K562 (cell line): ENCODE measurements around the gene STIL. TPM values are rescaled to one million over a fixed set of nuclear protein-coding genes. Genes with fewer than 3 reads are reported as not detected.

Source experiments
- ARID1B ChIP-seq: fragments of 450-650 bp; IDR thresholded peaks from 2 replicates; pipeline ENCODE4 v1.6.1; 2016; ENCODE audit warnings: antibody characterized with exemption, mild to moderate bottlenecking, inconsistent platforms
- ARNT ChIP-seq, 2 experiments: fragments of 450-650 bp; IDR thresholded peaks; 2 replicates each; pipeline ENCODE4 v1.6.1; 2016; ENCODE audit warnings: mild to moderate bottlenecking in 1 of 2
- CHD1 ChIP-seq: fragments of 200-600 bp; sonication (generic); IDR thresholded peaks from one replicate; pipeline ENCODE4 v1.6.1; 2012; ENCODE audit warnings: mild to moderate bottlenecking, moderate library complexity, low read length, inconsistent platforms
- ELF2 ChIP-seq: fragments of 250-450 bp; sonication (Bioruptor Pico); IDR thresholded peaks from 2 replicates; pipeline ENCODE4 v1.5.0; 2021; ENCODE audit warnings: mild to moderate bottlenecking
- GTF2A2 ChIP-seq: IDR thresholded peaks from 2 replicates; pipeline ENCODE4 v1.6.1; 2016; ENCODE audit warnings: mild to moderate bottlenecking, missing genetic modification characterization, missing compliant biosample characterization
- HOXB6 ChIP-seq: fragments of 250-450 bp; sonication (Bioruptor Pico); IDR thresholded peaks from 2 replicates; pipeline ENCODE4 v1.5.1; 2022; ENCODE audit warnings: mild to moderate bottlenecking, borderline replicate concordance
- MTA3 ChIP-seq: fragments of 450-650 bp; formaldehyde crosslinking; IDR thresholded peaks from 2 replicates; pipeline ENCODE4 v1.6.1; 2017; ENCODE audit warnings: mild to moderate bottlenecking, borderline replicate concordance
- NEUROD1 ChIP-seq: fragments of 150-350 bp; IDR thresholded peaks from 2 replicates; pipeline ENCODE4 v1.6.1; 2014; ENCODE audit warnings: borderline replicate concordance, low read length, low read depth; ENCODE audit not compliant: partially characterized antibody
- RFX1 ChIP-seq: fragments of 450-650 bp; IDR thresholded peaks from 2 replicates; pipeline ENCODE4 v1.6.1; 2016; ENCODE audit warnings: mild to moderate bottlenecking, moderate library complexity
- SIRT6 ChIP-seq: IDR thresholded peaks from one replicate; pipeline ENCODE4 v1.6.1; 2012; ENCODE audit warnings: low read depth, mild to moderate bottlenecking, control low read depth, inconsistent platforms, low read length, moderate library complexity
- TCFL5 ChIP-seq: fragments of 250-450 bp; sonication (Bioruptor Pico); conservative IDR thresholded peaks from 2 replicates; pipeline ENCODE4 v1.6.1; 2021; ENCODE audit warnings: mild to moderate bottlenecking, moderate library complexity, matching md5 sums
- TGIF2 ChIP-seq: sonication (generic); formaldehyde crosslinking; IDR thresholded peaks from 2 replicates; pipeline ENCODE4 v1.8.1; 2022; ENCODE audit warnings: mild to moderate bottlenecking, missing genetic modification reagents, moderate library complexity
- ZNF212 ChIP-seq: fragments of 450-650 bp; formaldehyde crosslinking; IDR thresholded peaks from 2 replicates; pipeline ENCODE4 v1.4.0; 2020; ENCODE audit warnings: mild to moderate bottlenecking
- ZNF24 ChIP-seq: fragments of 450-650 bp; IDR thresholded peaks from 2 replicates; pipeline ENCODE4 v1.6.1; 2016
- ZNF561 ChIP-seq: fragments of 450-650 bp; formaldehyde crosslinking; conservative IDR thresholded peaks from 2 replicates; pipeline ENCODE4 v1.4.0; 2020; ENCODE audit warnings: mild to moderate bottlenecking, moderate library complexity
- ZNF57 ChIP-seq: fragments of 450-650 bp; formaldehyde crosslinking; IDR thresholded peaks from 2 replicates; pipeline ENCODE4 v1.4.0; 2020; ENCODE audit warnings: mild to moderate bottlenecking, moderate library complexity
- polyA plus RNA-seq, 8 experiments: library from polyadenylated mRNA; depleted of rRNA in 4 of 8; stranded (reverse) in 5 of 8; unstranded in 3 of 8; fragments of >200 nt; fragmentation: Nextera tagmentation in 2 of 8; fragmentation: Illumina TruSeq in 1 of 8; extraction: Ambion mirVana in 2 of 8; extraction: Trizol in 1 of 8; gene quantifications; 2 replicates each; pipeline versions ENCODE4 v1.2.1 to v1.2.3, GENCODE V29; 2011 to 2014; ENCODE audit warnings: inconsistent platforms in 1 of 8, missing spikeins in 1 of 8
- total RNA-seq, 7 experiments: library from RNA; depleted of rRNA in 6 of 7; stranded (reverse); fragments of >200 nt in 6 of 7; fragmentation: Illumina TruSeq in 2 of 7; extraction: Trizol in 2 of 7; gene quantifications; 2 replicates each; pipeline versions ENCODE4 v1.2.1 to v1.2.3, GENCODE V29; 2011 to 2021; ENCODE audit warnings: low replicate concordance in 1 of 7
- TF ChIP-seq, protein P1 (sequence below), 2 experiments: fragments of 200-800 bp in 1 of 2; sonication (Bioruptor generic) in 1 of 2; sonication (generic) in 1 of 2; formaldehyde crosslinking in 1 of 2; IDR thresholded peaks in 1 of 2; conservative IDR thresholded peaks in 1 of 2; 2 replicates each; pipeline versions ENCODE4 v1.5.0 to v1.6.1; 2016 to 2020; ENCODE audit warnings: missing compliant biosample characterization in 1 of 2, missing genetic modification characterization in 1 of 2, missing genetic modification reagents in 1 of 2
- TF ChIP-seq, protein P2 (sequence below), 2 experiments: IDR thresholded peaks; 2 replicates each; pipeline ENCODE4 v1.6.1; 2011; ENCODE audit warnings: borderline replicate concordance in 1 of 2, control low read depth in 1 of 2, low read depth in 1 of 2, low read length in 1 of 2, mild to moderate bottlenecking in 1 of 2, mixed read lengths in 1 of 2, moderate library complexity in 1 of 2; ENCODE audit not compliant: insufficient read depth in 1 of 2, insufficient read length in 1 of 2, poor library complexity in 1 of 2, severe bottlenecking in 1 of 2; ENCODE audit errors: extremely low read depth in 1 of 2
- TF ChIP-seq, protein P3 (sequence below): IDR thresholded peaks from 3 replicates; pipeline ENCODE4 v1.6.1; 2011; ENCODE audit warnings: borderline replicate concordance, mild to moderate bottlenecking; ENCODE audit not compliant: insufficient read length, insufficient read depth
- TF ChIP-seq, protein P4 (sequence below): fragments of 250-450 bp; sonication (Bioruptor Pico); IDR thresholded peaks from 2 replicates; pipeline ENCODE4 v1.5.0; 2020; ENCODE audit warnings: mild to moderate bottlenecking, borderline replicate concordance

STIL gene
- total and polyA plus RNA-seq, 9 of the 15 experiments (the other 6 are each of a cell fraction or from before 2014, with no cell fraction given): 10.5 to 77.4 (median 39.6) TPM

DNA sequence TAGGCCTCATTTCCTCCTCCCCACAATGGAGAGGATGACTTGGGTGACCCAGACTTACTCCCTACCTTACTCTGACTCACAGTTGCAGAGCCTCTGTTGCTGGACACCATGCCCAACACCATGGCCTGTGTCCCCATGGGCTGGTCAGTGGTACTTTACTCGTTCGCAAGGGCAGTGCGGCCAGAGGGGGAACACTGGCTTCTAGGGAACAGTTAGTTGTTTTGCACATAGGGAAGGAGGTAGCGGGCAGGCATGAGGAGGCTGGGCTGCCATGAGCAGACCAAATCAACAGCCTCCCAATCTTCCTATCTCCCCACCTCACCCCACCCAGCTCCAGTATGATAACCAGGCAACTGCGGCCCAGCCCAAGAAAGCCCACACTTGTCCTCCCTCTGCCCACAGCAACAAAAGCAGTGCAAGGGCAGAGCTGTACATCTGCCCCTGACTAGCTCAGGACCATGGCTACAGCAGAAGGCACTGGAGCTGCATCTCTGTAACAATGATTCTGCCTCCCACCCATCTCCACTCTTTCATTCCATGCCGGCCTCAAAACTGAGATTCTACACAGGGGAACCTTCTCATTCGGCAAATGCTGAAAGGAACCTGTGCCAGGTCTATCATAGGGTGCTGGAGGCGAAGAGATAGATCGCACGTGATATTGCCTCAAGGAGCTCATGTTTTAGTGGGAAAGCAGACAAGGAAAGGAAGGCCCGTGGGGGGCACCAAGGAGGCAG is 100.5 kb downstream of the STIL start (continued):
- TF ChIP-seq TGIF2 (CRISPR knock-in tag) (no peak), ZNF561 (no peak), RFX1 (no peak), ZNF57 (CRISPR knock-in tag) (no peak), NEUROD1 (peak; percentile 23), ELF2 (CRISPR knock-in tag) (no peak), TCFL5 (CRISPR knock-in tag) (no peak), ZNF212 (CRISPR knock-in tag) (no peak), MTA3 (no peak), CHD1 (peak; percentile 2), GTF2A2 (tag) (no peak), ARNT (IDR thresholded peaks at IDR 0.05) (no peak), HOXB6 (CRISPR knock-in tag) (no peak), ZNF24 (no peak), ARID1B (peak; percentile 80), SIRT6 (no peak)
- TF ChIP-seq, protein P1, sequence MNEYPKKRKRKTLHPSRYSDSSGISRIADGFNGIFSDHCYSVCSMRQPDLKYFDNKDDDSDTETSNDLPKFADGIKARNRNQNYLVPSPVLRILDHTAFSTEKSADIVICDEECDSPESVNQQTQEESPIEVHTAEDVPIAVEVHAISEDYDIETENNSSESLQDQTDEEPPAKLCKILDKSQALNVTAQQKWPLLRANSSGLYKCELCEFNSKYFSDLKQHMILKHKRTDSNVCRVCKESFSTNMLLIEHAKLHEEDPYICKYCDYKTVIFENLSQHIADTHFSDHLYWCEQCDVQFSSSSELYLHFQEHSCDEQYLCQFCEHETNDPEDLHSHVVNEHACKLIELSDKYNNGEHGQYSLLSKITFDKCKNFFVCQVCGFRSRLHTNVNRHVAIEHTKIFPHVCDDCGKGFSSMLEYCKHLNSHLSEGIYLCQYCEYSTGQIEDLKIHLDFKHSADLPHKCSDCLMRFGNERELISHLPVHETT (CRISPR knock-in tag; conservative IDR thresholded peaks at IDR 0.05 in 1 of 2, IDR thresholded peaks at IDR 0.05 in 1 of 2): peak in 1 of 2 experiments; percentile 38; a peak in 1 of 4 replicates
- TF ChIP-seq, protein P2, sequence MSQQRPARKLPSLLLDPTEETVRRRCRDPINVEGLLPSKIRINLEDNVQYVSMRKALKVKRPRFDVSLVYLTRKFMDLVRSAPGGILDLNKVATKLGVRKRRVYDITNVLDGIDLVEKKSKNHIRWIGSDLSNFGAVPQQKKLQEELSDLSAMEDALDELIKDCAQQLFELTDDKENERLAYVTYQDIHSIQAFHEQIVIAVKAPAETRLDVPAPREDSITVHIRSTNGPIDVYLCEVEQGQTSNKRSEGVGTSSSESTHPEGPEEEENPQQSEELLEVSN (IDR thresholded peaks at IDR 0.05; ENCODE audit: borderline replicate concordance in 1 of 2, extremely low read depth in 1 of 2, insufficient read depth in 1 of 2, insufficient read length in 1 of 2, low read depth in 1 of 2, low read length in 1 of 2, poor library complexity in 1 of 2, severe bottlenecking in 1 of 2): peak in 1 of 2 experiments; percentile 50
- TF ChIP-seq, protein P3, sequence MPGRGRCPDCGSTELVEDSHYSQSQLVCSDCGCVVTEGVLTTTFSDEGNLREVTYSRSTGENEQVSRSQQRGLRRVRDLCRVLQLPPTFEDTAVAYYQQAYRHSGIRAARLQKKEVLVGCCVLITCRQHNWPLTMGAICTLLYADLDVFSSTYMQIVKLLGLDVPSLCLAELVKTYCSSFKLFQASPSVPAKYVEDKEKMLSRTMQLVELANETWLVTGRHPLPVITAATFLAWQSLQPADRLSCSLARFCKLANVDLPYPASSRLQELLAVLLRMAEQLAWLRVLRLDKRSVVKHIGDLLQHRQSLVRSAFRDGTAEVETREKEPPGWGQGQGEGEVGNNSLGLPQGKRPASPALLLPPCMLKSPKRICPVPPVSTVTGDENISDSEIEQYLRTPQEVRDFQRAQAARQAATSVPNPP: no peak
- TF ChIP-seq, protein P4, sequence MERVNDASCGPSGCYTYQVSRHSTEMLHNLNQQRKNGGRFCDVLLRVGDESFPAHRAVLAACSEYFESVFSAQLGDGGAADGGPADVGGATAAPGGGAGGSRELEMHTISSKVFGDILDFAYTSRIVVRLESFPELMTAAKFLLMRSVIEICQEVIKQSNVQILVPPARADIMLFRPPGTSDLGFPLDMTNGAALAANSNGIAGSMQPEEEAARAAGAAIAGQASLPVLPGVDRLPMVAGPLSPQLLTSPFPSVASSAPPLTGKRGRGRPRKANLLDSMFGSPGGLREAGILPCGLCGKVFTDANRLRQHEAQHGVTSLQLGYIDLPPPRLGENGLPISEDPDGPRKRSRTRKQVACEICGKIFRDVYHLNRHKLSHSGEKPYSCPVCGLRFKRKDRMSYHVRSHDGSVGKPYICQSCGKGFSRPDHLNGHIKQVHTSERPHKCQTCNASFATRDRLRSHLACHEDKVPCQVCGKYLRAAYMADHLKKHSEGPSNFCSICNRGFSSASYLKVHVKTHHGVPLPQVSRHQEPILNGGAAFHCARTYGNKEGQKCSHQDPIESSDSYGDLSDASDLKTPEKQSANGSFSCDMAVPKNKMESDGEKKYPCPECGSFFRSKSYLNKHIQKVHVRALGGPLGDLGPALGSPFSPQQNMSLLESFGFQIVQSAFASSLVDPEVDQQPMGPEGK (CRISPR knock-in tag): no peak
